Measurements from ENCODE around the gene ADCY1.

ADCY1 gene

GRCh38 chr7:45625714-45626440 lies 51.7 kb downstream of the ADCY1 start:
- no peak for DNase-seq

- DNase-seq, result no peak
These were observed 52.6 kb downstream of the ADCY1 start for GRCh38 chr7:45626441-45627430.

- no peak for DNase-seq
These were observed 53.7 kb downstream of the ADCY1 start for GRCh38 chr7:45627691-45628456.

GRCh38 chr7:45631569-45631968 lies 57.4 kb downstream of the ADCY1 start:
- DNase-seq, result no peak

GRCh38 chr7:45636733-45637132 lies 62.6 kb downstream of the ADCY1 start:
- DNase-seq, result no peak

- DNase-seq, result no peak
These were observed 64.7 kb downstream of the ADCY1 start for GRCh38 chr7:45638916-45639315.

- no peak for DNase-seq
These were observed 67.9 kb downstream of the ADCY1 start for GRCh38 chr7:45642044-45642443.

- no peak for DNase-seq
These were observed 69.5 kb downstream of the ADCY1 start for GRCh38 chr7:45643630-45644029.

- DNase-seq, result no peak
These were observed 70.1 kb downstream of the ADCY1 start for GRCh38 chr7:45644237-45644636.

GRCh38 chr7:45645141-45645969 lies 71.2 kb downstream of the ADCY1 start:
- DNase-seq, result no peak

- DNase-seq, result no peak
These were observed 72.1 kb downstream of the ADCY1 start for GRCh38 chr7:45646207-45646821.

- no peak for DNase-seq
These were observed 73.0 kb downstream of the ADCY1 start for GRCh38 chr7:45646996-45647825.

GRCh38 chr7:45647967-45648670 lies 74.0 kb downstream of the ADCY1 start:
- DNase-seq, result no peak

- no peak for DNase-seq
These were observed 74.5 kb downstream of the ADCY1 start for GRCh38 chr7:45648671-45648995.

GRCh38 chr7:45649560-45650346 lies 75.6 kb downstream of the ADCY1 start:
- DNase-seq, result no peak

GRCh38 chr7:45650404-45651394 lies 76.5 kb downstream of the ADCY1 start:
- DNase-seq, result no peak

- DNase-seq, result no peak
These were observed 77.4 kb downstream of the ADCY1 start for GRCh38 chr7:45651540-45651939.

- DNase-seq, result no peak
These were observed 78.5 kb downstream of the ADCY1 start for GRCh38 chr7:45652630-45653029.

Data from activated T-cell treated with anti-CD3 and anti-CD28 coated beads for 4 hours (primary cell).